ENCODE data around the gene POU2F2. TPM values are rescaled to one million over a fixed set of nuclear protein-coding genes. Genes with fewer than 3 reads are reported as not detected.
A peak's percentile ranks its signal among the peaks of the same experiment; 100 is the strongest.

POU2F2 gene
- total and polyA plus RNA-seq, 9 of the 15 experiments (the other 6 are each of a cell fraction or from before 2014, with no cell fraction given): 0.03 to 0.68 (median 0.14) TPM

- DNase-seq (ENCODE audit: extremely low read depth in 1 of 4, low spot score in 3 of 4) (peak in 1 of 4 experiments; percentile 16), FAIRE-seq (no peak), ATAC-seq (no peak; the same call in 2 of the 3 replicates)
- Histone ChIP-seq H3K27me3 (ENCODE audit: control insufficient read depth in 2 of 2, insufficient read depth in 2 of 2, low read length in 2 of 2) (peaks cover 32 to 47% of the 10 kb centered on the region in 2 experiments), H3K9me3 (replicated peaks; ENCODE audit: control insufficient read depth, insufficient read depth, low read depth, low read length) (no peaks in the 10 kb centered on the region), H4K20me1 (replicated peaks; ENCODE audit: control insufficient read depth, insufficient read depth, low read length) (no peaks in the 10 kb centered on the region), H3K9me1 (ENCODE audit: control insufficient read depth, insufficient read depth, low read length) (no peaks in the 10 kb centered on the region), H2AFZ (ENCODE audit: low read depth, low read length) (peak overlapping the region; percentile 72), H3K36me3 (ENCODE audit: control insufficient read depth, insufficient read depth, low read length) (no peaks in the 10 kb centered on the region), H3K4me3 (0 out of 2 replicates have a peak overlapping the region, but pooled peaks have one; percentile 10), H3K79me2 (ENCODE audit: control insufficient read depth, insufficient read depth, low read length) (no peaks in the 10 kb centered on the region), H3K4me2 (ENCODE audit: insufficient read depth, low read length) (peak overlapping the region; percentile 61), H3K9ac (ENCODE audit: insufficient read depth in 1 of 2, low read depth in 2 of 2, low read length in 2 of 2) (no peak overlapping the region), H3K27ac (ENCODE audit: extremely low read depth, low read depth, low read length) (no peak overlapping the region), H3K4me1 (replicated peaks in 1 of 2; ENCODE audit: control insufficient read depth in 2 of 2, insufficient read depth in 2 of 2, low read length in 2 of 2) (peaks cover 8 to 10% of the 10 kb centered on the region in 2 experiments; a peak in 3 of 5 replicates)
- BruUV-seq (replicated peaks): no TSS peak
- ChIA-PET CTCF (ENCODE audit: low intra/inter-chr PET ratio) (no interaction called here), POLR2A (interaction anchor here (0.6 to 1.5 kb wide), 4 partner anchors 11 to 197 kb away, joined by 3 to 5 read pairs (median 4); partner anchors contain the start of gene ZNF574)
- TF ChIP-seq HBP1 (CRISPR knock-in tag; IDR thresholded peaks at IDR 0.05): peak; percentile 63; the same call in 1 of the 2 replicates
- no peak for TF ChIP-seq ELF4 (CRISPR knock-in tag; IDR thresholded peaks at IDR 0.05)
- in situ Hi-C loops (cut with MboI) (no loop called here), intact Hi-C loops (cut with micrococcal nuclease) (no loop called here)
- 2% methylated on average over 4 of the region's 4 CpGs for WGBS (ENCODE audit: insufficient coverage, low coverage, missing lambda C conversion rate)
These were observed 83.3 kb downstream of the POU2F2 start for GRCh38 chr19:42048992-42049391.

- DNase-seq (ENCODE audit: extremely low read depth in 1 of 4, low spot score in 3 of 4) (no peak), FAIRE-seq (no peak), ATAC-seq (no peak)
- Histone ChIP-seq H3K27ac (ENCODE audit: extremely low read depth, low read depth, low read length) (no peak overlapping the region), H3K36me3 (ENCODE audit: control insufficient read depth, insufficient read depth, low read length) (no peaks in the 10 kb centered on the region), H3K9me3 (replicated peaks; ENCODE audit: control insufficient read depth, insufficient read depth, low read depth, low read length) (no peaks in the 10 kb centered on the region), H3K4me1 (replicated peaks in 1 of 2; ENCODE audit: control insufficient read depth in 2 of 2, insufficient read depth in 2 of 2, low read length in 2 of 2) (peaks cover 6 to 10% of the 10 kb centered on the region in 2 experiments; a peak in 3 of 5 replicates), H3K4me3 (no peak overlapping the region), H3K4me2 (ENCODE audit: insufficient read depth, low read length) (no peak overlapping the region), H2AFZ (ENCODE audit: low read depth, low read length) (no peak overlapping the region), H4K20me1 (replicated peaks; ENCODE audit: control insufficient read depth, insufficient read depth, low read length) (no peaks in the 10 kb centered on the region), H3K9me1 (ENCODE audit: control insufficient read depth, insufficient read depth, low read length) (no peaks in the 10 kb centered on the region), H3K27me3 (ENCODE audit: control insufficient read depth in 2 of 2, insufficient read depth in 2 of 2, low read length in 2 of 2) (peaks cover 35 to 41% of the 10 kb centered on the region in 2 experiments), H3K9ac (ENCODE audit: insufficient read depth in 1 of 2, low read depth in 2 of 2, low read length in 2 of 2) (no peak overlapping the region), H3K79me2 (ENCODE audit: control insufficient read depth, insufficient read depth, low read length) (no peaks in the 10 kb centered on the region)
- WGBS (ENCODE audit: insufficient coverage, low coverage, missing lambda C conversion rate): 6% methylated on average over 7 of the region's 7 CpGs
- intact Hi-C loops (cut with micrococcal nuclease): no loop called here
- POLR2A ChIA-PET: interaction anchor here (0.8 kb wide), 1 partner anchor 11 kb away, joined by 3 read pairs; no protein-coding TSS in a partner anchor
- no TSS peak for BruUV-seq (replicated peaks)
- CTCF ChIA-PET (ENCODE audit: low intra/inter-chr PET ratio): no interaction called here
- in situ Hi-C loops (cut with MboI): no loop called here
- TF ChIP-seq MTA1 (IDR thresholded peaks at IDR 0.05; ENCODE audit: borderline replicate concordance): no peak
- TF ChIP-seq ZMIZ1 (IDR thresholded peaks at IDR 0.05; ENCODE audit: low read depth in 2 of 2, low read length in 2 of 2): no peak
- TF ChIP-seq L3MBTL2 (IDR thresholded peaks at IDR 0.05): no peak
These were observed 86.7 kb downstream of the POU2F2 start for GRCh38 chr19:42045575-42045974.

Data from K562 (cell line).